ENCODE measurements around the gene ZMAT3.

The ZMAT3 gene

DNA sequence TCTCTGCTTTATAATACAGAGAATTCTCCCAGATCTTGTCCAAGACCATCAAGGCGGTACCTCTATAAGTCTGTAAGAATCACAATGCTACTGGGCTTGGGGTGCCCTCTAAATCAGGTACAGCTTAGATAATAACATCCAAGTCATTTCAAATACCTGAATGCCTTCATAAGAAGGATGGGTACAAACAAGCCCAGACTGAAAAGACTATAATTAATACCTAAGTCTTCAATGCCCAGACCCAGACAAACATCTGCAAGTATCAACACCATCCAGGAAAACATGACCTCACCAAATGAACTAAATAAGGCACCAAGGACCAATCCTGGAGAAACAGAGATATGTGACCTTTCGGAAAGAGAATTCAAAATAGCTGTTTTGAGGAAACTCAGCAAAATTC lies 65.9 kb downstream of the ZMAT3 start:
- CTCF ChIA-PET, result no interaction called here
- Histone ChIP-seq H3K9me3 (ENCODE audit: control insufficient read depth, insufficient read depth, low read depth, low read length) (no peaks in the 10 kb centered on the region), H3K4me1 (ENCODE audit: control insufficient read depth, insufficient read depth, low read length) (no peaks in the 10 kb centered on the region), H3K4me3 (ENCODE audit: low read depth, low read length) (no peak overlapping the region), H3K27ac (ENCODE audit: extremely low read depth, low read depth, low read length) (no peak overlapping the region), H3K36me3 (ENCODE audit: control insufficient read depth in 2 of 2, insufficient read depth in 1 of 2, low read length in 2 of 2) (no peaks in the 10 kb centered on the region)
- POLR2A ChIA-PET, result no interaction called here
- TF ChIP-seq ZNF175 (tag by site-specific recombination; IDR thresholded peaks at IDR 0.05), result no peak
- TF ChIP-seq REST (tag by site-specific recombination; IDR thresholded peaks at IDR 0.05), result no peak
- TF ChIP-seq ZBTB17 (tag by site-specific recombination; IDR thresholded peaks at IDR 0.05), result no peak
- no peak for TF ChIP-seq ZNF529 (tag by site-specific recombination; IDR thresholded peaks at IDR 0.05; ENCODE audit: insufficient replicate concordance)
- TF ChIP-seq ZNF776 (tag by site-specific recombination; IDR thresholded peaks at IDR 0.05; ENCODE audit: borderline replicate concordance), result no peak
- TF ChIP-seq OSR2 (tag by site-specific recombination; IDR thresholded peaks at IDR 0.05), result no peak
- TF ChIP-seq, protein P1, sequence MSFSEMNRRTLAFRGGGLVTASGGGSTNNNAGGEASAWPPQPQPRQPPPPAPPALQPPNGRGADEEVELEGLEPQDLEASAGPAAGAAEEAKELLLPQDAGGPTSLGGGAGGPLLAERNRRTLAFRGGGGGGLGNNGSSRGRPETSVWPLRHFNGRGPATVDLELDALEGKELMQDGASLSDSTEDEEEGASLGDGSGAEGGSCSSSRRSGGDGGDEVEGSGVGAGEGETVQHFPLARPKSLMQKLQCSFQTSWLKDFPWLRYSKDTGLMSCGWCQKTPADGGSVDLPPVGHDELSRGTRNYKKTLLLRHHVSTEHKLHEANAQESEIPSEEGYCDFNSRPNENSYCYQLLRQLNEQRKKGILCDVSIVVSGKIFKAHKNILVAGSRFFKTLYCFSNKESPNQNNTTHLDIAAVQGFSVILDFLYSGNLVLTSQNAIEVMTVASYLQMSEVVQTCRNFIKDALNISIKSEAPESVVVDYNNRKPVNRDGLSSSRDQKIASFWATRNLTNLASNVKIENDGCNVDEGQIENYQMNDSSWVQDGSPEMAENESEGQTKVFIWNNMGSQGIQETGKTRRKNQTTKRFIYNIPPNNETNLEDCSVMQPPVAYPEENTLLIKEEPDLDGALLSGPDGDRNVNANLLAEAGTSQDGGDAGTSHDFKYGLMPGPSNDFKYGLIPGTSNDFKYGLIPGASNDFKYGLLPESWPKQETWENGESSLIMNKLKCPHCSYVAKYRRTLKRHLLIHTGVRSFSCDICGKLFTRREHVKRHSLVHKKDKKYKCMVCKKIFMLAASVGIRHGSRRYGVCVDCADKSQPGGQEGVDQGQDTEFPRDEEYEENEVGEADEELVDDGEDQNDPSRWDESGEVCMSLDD (tag by site-specific recombination; IDR thresholded peaks at IDR 0.05), result no peak
- no peak for TF ChIP-seq ZNF350 (tag by site-specific recombination; IDR thresholded peaks at IDR 0.05)

- H3K4me3 ChIP-seq (ENCODE audit: low read depth, low read length), result no peak overlapping the region
- no peaks in the 10 kb centered on the region for H3K4me1 ChIP-seq (ENCODE audit: control insufficient read depth, insufficient read depth, low read length)
- ChIA-PET CTCF (no interaction called here), POLR2A (no interaction called here)
- H3K27ac ChIP-seq (ENCODE audit: extremely low read depth, low read depth, low read length), result no peak overlapping the region
- TF ChIP-seq ZNF366 (tag by site-specific recombination; conservative IDR thresholded peaks at IDR 0.05) (no peak), ZBTB6 (tag by site-specific recombination; IDR thresholded peaks at IDR 0.05) (no peak), YY2 (tag by site-specific recombination; IDR thresholded peaks at IDR 0.05) (no peak), ZNF629 (tag by site-specific recombination; IDR thresholded peaks at IDR 0.05) (no peak), KLF7 (tag by site-specific recombination; IDR thresholded peaks at IDR 0.05; ENCODE audit: borderline replicate concordance) (no peak), ZNF23 (tag by site-specific recombination; IDR thresholded peaks at IDR 0.05; ENCODE audit: borderline replicate concordance) (no peak), ZNF239 (tag by site-specific recombination; IDR thresholded peaks at IDR 0.05) (no peak), ZNF473 (tag by site-specific recombination; IDR thresholded peaks at IDR 0.05) (no peak)
- TF ChIP-seq, protein P2, sequence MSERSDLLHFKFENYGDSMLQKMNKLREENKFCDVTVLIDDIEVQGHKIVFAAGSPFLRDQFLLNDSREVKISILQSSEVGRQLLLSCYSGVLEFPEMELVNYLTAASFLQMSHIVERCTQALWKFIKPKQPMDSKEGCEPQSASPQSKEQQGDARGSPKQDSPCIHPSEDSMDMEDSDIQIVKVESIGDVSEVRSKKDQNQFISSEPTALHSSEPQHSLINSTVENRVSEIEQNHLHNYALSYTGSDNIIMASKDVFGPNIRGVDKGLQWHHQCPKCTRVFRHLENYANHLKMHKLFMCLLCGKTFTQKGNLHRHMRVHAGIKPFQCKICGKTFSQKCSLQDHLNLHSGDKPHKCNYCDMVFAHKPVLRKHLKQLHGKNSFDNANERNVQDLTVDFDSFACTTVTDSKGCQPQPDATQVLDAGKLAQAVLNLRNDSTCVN (tag by site-specific recombination; optimal IDR thresholded peaks at IDR 0.05), result no peak
- TF ChIP-seq, protein P3, sequence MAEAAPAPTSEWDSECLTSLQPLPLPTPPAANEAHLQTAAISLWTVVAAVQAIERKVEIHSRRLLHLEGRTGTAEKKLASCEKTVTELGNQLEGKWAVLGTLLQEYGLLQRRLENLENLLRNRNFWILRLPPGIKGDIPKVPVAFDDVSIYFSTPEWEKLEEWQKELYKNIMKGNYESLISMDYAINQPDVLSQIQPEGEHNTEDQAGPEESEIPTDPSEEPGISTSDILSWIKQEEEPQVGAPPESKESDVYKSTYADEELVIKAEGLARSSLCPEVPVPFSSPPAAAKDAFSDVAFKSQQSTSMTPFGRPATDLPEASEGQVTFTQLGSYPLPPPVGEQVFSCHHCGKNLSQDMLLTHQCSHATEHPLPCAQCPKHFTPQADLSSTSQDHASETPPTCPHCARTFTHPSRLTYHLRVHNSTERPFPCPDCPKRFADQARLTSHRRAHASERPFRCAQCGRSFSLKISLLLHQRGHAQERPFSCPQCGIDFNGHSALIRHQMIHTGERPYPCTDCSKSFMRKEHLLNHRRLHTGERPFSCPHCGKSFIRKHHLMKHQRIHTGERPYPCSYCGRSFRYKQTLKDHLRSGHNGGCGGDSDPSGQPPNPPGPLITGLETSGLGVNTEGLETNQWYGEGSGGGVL (tag by site-specific recombination; IDR thresholded peaks at IDR 0.05), result no peak
- TF ChIP-seq, protein P4, sequence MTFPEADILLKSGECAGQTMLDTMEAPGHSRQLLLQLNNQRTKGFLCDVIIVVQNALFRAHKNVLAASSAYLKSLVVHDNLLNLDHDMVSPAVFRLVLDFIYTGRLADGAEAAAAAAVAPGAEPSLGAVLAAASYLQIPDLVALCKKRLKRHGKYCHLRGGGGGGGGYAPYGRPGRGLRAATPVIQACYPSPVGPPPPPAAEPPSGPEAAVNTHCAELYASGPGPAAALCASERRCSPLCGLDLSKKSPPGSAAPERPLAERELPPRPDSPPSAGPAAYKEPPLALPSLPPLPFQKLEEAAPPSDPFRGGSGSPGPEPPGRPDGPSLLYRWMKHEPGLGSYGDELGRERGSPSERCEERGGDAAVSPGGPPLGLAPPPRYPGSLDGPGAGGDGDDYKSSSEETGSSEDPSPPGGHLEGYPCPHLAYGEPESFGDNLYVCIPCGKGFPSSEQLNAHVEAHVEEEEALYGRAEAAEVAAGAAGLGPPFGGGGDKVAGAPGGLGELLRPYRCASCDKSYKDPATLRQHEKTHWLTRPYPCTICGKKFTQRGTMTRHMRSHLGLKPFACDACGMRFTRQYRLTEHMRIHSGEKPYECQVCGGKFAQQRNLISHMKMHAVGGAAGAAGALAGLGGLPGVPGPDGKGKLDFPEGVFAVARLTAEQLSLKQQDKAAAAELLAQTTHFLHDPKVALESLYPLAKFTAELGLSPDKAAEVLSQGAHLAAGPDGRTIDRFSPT (tag by site-specific recombination; IDR thresholded peaks at IDR 0.05), result no peak
- no peaks in the 10 kb centered on the region for H3K9me3 ChIP-seq (ENCODE audit: control insufficient read depth, insufficient read depth, low read depth, low read length)
- no peaks in the 10 kb centered on the region for H3K36me3 ChIP-seq (ENCODE audit: control insufficient read depth in 2 of 2, insufficient read depth in 1 of 2, low read length in 2 of 2)
Observed at GRCh38 chr3:179005213-179005612, 66.4 kb downstream of the ZMAT3 start.

Measured in HEK293 (cell line).